KG1 (cell line): Measurements from ENCODE around the gene KIF1C.
A peak's percentile ranks its signal among the peaks of the same experiment; 100 is the strongest.
"Not testable (repeated sequence)": the region's sequence is repeated elsewhere in the genome, so short reads cannot be mapped to it uniquely, and the experiment has no call there.

Experiments used
- DNase-seq: peaks from one replicate; lab custom pipeline; 2025; lab: John Stamatoyannopoulos, UW

Gene KIF1C

GRCh38 chr17:5002121-5002788 is 4.5 kb downstream of the KIF1C start:
- DNase-seq = no peak

GRCh38 chr17:5003214-5003867 is 5.6 kb downstream of the KIF1C start:
- DNase-seq = no peak

- no peak for DNase-seq
Observed at GRCh38 chr17:5011928-5012327, 14.2 kb downstream of the KIF1C start.

GRCh38 chr17:5014357-5014756 is 16.6 kb downstream of the KIF1C start:
- DNase-seq = no peak

- no peak for DNase-seq
Observed at GRCh38 chr17:5019475-5019956, 21.8 kb downstream of the KIF1C start.

GRCh38 chr17:5020502-5021023 is 22.8 kb downstream of the KIF1C start:
- DNase-seq = no peak

- no peak for DNase-seq
Observed at GRCh38 chr17:5022171-5022711, 24.5 kb downstream of the KIF1C start.

- no peak for DNase-seq
Observed at GRCh38 chr17:5023588-5024147, 25.9 kb downstream of the KIF1C start.

- no peak for DNase-seq
Observed at GRCh38 chr17:5024604-5025003, 26.9 kb downstream of the KIF1C start.

- no peak for DNase-seq
Observed at GRCh38 chr17:5027299-5027698, 29.5 kb downstream of the KIF1C start.

GRCh38 chr17:5027916-5028315 is 30.2 kb downstream of the KIF1C start:
- no peak for DNase-seq

- DNase-seq = not testable (repeated sequence)
Observed at GRCh38 chr17:5030168-5030567, 32.4 kb downstream of the KIF1C start.

GRCh38 chr17:5031365-5032082 is 33.8 kb downstream of the KIF1C start:
- DNase-seq = peak; percentile 30

GRCh38 chr17:5032865-5033264 is 35.1 kb downstream of the KIF1C start:
- DNase-seq = no peak

- no peak for DNase-seq
Observed at GRCh38 chr17:5033352-5034015, 35.7 kb downstream of the KIF1C start.

GRCh38 chr17:5034063-5034462 is 36.3 kb downstream of the KIF1C start:
- DNase-seq = no peak

- DNase-seq = no peak
Observed at GRCh38 chr17:5034651-5035050, 36.9 kb downstream of the KIF1C start.

- DNase-seq = no peak
Observed at GRCh38 chr17:5035315-5035714, 37.6 kb downstream of the KIF1C start, which contains the start of gene SLC52A1. Gene SLC52A1, minus strand, starts transcription at chr17:5035426. Its CDS starts 820 bp downstream, at chr17:5034606.

GRCh38 chr17:5042157-5043022 is 44.6 kb downstream of the KIF1C start:
- no peak for DNase-seq

- DNase-seq = no peak
Observed at GRCh38 chr17:5043524-5043923, 45.8 kb downstream of the KIF1C start.
